Measurements from ENCODE around the gene LSM2. TPM values are rescaled to one million over a fixed set of nuclear protein-coding genes. Genes with fewer than 3 reads are reported as not detected.

The LSM2 gene
- total and polyA plus RNA-seq, 9 of the 15 experiments (the other 6 are each of a cell fraction or from before 2014, with no cell fraction given), result 154 to 407 (median 223) TPM

DNA sequence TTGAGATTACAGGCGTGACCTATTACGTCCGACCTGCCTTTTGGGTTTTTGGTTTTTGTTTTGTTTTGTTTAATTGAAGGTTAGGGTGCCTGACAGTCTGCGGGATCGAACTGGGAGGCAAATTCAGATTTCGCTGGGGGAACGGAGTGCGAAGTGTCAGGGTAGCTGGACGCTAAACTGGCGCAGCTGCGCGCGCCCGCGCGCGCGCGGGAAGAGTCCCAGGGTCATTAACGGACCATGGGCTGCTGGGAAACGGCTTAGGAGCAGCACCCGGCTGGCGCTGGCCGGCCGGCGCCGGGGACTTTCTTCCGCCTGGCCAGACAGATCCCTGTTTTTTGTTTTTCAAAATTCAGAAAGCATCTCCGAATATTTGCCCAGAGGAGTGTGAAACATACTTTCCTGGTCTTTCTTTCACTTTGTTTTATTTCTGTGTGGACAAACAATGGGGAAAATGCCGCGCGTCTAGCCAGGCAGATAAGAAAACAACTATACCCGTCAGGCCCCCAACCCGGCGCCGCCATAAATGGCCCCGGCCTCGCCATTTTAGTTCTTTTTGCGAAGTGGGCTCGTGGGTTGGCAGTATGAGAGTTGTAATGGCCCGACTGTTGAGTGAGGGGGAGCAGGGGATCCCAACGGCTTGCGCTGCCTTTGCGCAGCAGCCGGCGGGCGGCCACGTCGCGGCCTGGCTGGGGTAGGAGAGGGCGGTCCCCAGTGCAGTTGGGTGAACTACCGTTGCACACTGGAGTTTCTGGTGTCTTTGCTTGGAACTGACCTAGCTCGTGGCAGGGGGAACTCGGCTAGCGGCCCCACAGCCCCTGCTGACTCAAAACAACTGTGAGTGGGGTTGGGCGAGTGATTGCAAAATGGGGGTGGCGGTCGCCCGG, 27.8 kb upstream of the LSM2 start (continued):
- TF ChIP-seq, protein P1, sequence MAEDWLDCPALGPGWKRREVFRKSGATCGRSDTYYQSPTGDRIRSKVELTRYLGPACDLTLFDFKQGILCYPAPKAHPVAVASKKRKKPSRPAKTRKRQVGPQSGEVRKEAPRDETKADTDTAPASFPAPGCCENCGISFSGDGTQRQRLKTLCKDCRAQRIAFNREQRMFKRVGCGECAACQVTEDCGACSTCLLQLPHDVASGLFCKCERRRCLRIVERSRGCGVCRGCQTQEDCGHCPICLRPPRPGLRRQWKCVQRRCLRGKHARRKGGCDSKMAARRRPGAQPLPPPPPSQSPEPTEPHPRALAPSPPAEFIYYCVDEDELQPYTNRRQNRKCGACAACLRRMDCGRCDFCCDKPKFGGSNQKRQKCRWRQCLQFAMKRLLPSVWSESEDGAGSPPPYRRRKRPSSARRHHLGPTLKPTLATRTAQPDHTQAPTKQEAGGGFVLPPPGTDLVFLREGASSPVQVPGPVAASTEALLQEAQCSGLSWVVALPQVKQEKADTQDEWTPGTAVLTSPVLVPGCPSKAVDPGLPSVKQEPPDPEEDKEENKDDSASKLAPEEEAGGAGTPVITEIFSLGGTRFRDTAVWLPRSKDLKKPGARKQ (CRISPR knock-in tag; IDR thresholded peaks at IDR 0.05), result no peak
- TF ChIP-seq PHTF2 (CRISPR knock-in tag; IDR thresholded peaks at IDR 0.05), result peak; percentile 50; the same call in 1 of the 2 replicates
- TF ChIP-seq, protein P2, sequence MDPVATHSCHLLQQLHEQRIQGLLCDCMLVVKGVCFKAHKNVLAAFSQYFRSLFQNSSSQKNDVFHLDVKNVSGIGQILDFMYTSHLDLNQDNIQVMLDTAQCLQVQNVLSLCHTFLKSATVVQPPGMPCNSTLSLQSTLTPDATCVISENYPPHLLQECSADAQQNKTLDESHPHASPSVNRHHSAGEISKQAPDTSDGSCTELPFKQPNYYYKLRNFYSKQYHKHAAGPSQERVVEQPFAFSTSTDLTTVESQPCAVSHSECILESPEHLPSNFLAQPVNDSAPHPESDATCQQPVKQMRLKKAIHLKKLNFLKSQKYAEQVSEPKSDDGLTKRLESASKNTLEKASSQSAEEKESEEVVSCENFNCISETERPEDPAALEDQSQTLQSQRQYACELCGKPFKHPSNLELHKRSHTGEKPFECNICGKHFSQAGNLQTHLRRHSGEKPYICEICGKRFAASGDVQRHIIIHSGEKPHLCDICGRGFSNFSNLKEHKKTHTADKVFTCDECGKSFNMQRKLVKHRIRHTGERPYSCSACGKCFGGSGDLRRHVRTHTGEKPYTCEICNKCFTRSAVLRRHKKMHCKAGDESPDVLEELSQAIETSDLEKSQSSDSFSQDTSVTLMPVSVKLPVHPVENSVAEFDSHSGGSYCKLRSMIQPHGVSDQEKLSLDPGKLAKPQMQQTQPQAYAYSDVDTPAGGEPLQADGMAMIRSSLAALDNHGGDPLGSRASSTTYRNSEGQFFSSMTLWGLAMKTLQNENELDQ (CRISPR knock-in tag; IDR thresholded peaks at IDR 0.05; ENCODE audit: borderline replicate concordance), result peak; percentile 95; the same call in 1 of the 2 replicates
- TF ChIP-seq MECOM (CRISPR knock-in tag; IDR thresholded peaks at IDR 0.05), result peak; percentile 75
- TF ChIP-seq ZEB2 (IDR thresholded peaks at IDR 0.05), result peak; percentile 62; the same call in 1 of the 2 replicates
- peak; percentile 90 for TF ChIP-seq ZBED1 (IDR thresholded peaks at IDR 0.05)
- TF ChIP-seq, protein P3, sequence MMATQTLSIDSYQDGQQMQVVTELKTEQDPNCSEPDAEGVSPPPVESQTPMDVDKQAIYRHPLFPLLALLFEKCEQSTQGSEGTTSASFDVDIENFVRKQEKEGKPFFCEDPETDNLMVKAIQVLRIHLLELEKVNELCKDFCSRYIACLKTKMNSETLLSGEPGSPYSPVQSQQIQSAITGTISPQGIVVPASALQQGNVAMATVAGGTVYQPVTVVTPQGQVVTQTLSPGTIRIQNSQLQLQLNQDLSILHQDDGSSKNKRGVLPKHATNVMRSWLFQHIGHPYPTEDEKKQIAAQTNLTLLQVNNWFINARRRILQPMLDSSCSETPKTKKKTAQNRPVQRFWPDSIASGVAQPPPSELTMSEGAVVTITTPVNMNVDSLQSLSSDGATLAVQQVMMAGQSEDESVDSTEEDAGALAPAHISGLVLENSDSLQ (IDR thresholded peaks at IDR 0.05), result peak; percentile 62; the same call in 1 of the 2 replicates
- TF ChIP-seq, protein P4, sequence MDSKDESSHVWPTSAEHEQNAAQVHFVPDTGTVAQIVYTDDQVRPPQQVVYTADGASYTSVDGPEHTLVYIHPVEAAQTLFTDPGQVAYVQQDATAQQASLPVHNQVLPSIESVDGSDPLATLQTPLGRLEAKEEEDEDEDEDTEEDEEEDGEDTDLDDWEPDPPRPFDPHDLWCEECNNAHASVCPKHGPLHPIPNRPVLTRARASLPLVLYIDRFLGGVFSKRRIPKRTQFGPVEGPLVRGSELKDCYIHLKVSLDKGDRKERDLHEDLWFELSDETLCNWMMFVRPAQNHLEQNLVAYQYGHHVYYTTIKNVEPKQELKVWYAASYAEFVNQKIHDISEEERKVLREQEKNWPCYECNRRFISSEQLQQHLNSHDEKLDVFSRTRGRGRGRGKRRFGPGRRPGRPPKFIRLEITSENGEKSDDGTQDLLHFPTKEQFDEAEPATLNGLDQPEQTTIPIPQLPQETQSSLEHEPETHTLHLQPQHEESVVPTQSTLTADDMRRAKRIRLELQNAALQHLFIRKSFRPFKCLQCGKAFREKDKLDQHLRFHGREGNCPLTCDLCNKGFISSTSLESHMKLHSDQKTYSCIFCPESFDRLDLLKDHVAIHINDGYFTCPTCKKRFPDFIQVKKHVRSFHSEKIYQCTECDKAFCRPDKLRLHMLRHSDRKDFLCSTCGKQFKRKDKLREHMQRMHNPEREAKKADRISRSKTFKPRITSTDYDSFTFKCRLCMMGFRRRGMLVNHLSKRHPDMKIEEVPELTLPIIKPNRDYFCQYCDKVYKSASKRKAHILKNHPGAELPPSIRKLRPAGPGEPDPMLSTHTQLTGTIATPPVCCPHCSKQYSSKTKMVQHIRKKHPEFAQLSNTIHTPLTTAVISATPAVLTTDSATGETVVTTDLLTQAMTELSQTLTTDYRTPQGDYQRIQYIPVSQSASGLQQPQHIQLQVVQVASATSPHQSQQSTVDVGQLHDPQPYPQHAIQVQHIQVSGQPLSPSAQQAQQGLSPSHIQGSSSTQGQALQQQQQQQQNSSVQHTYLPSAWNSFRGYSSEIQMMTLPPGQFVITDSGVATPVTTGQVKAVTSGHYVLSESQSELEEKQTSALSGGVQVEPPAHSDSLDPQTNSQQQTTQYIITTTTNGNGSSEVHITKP (IDR thresholded peaks at IDR 0.05; ENCODE audit: partially characterized antibody), result no peak
- TF ChIP-seq, protein P5, sequence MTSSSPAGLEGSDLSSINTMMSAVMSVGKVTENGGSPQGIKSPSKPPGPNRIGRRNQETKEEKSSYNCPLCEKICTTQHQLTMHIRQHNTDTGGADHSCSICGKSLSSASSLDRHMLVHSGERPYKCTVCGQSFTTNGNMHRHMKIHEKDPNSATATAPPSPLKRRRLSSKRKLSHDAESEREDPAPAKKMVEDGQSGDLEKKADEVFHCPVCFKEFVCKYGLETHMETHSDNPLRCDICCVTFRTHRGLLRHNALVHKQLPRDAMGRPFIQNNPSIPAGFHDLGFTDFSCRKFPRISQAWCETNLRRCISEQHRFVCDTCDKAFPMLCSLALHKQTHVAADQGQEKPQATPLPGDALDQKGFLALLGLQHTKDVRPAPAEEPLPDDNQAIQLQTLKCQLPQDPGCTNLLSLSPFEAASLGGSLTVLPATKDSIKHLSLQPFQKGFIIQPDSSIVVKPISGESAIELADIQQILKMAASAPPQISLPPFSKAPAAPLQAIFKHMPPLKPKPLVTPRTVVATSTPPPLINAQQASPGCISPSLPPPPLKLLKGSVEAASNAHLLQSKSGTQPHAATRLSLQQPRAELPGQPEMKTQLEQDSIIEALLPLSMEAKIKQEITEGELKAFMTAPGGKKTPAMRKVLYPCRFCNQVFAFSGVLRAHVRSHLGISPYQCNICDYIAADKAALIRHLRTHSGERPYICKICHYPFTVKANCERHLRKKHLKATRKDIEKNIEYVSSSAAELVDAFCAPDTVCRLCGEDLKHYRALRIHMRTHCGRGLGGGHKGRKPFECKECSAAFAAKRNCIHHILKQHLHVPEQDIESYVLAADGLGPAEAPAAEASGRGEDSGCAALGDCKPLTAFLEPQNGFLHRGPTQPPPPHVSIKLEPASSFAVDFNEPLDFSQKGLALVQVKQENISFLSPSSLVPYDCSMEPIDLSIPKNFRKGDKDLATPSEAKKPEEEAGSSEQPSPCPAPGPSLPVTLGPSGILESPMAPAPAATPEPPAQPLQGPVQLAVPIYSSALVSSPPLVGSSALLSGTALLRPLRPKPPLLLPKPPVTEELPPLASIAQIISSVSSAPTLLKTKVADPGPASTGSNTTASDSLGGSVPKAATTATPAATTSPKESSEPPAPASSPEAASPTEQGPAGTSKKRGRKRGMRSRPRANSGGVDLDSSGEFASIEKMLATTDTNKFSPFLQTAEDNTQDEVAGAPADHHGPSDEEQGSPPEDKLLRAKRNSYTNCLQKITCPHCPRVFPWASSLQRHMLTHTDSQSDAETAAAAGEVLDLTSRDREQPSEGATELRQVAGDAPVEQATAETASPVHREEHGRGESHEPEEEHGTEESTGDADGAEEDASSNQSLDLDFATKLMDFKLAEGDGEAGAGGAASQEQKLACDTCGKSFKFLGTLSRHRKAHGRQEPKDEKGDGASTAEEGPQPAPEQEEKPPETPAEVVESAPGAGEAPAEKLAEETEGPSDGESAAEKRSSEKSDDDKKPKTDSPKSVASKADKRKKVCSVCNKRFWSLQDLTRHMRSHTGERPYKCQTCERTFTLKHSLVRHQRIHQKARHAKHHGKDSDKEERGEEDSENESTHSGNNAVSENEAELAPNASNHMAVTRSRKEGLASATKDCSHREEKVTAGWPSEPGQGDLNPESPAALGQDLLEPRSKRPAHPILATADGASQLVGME (CRISPR knock-in tag; IDR thresholded peaks at IDR 0.05), result peak; percentile 92
- TF ChIP-seq, protein P6, sequence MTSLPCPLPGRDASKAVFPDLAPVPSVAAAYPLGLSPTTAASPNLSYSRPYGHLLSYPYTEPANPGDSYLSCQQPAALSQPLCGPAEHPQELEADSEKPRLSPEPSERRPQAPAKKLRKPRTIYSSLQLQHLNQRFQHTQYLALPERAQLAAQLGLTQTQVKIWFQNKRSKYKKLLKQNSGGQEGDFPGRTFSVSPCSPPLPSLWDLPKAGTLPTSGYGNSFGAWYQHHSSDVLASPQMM (CRISPR knock-in tag; IDR thresholded peaks at IDR 0.05), result 0 out of 2 replicates have a peak, but pooled peaks have one; percentile 54
